Glomerular endothelial cell (primary cell): ENCODE results near the gene ZNF394. TPM values are rescaled to one million over a fixed set of nuclear protein-coding genes. Genes with fewer than 3 reads are reported as not detected.

ENCODE experiments used
- DNase-seq: peaks from one replicate; pipeline ENCODE4 v3.0.0-alpha.2; 2011; ENCODE audit warnings: low read depth, low spot score; ENCODE audit errors: extremely low read depth
- total RNA-seq: library from RNA; depleted of rRNA; stranded (reverse); fragments of >200 nt; gene quantifications from 2 replicates; pipeline ENCODE4 v1.2.3, GENCODE V29; 2015

ZNF394 gene
- total RNA-seq, 1 donor from 2014 or later: 39.2 TPM

GRCh38 chr7:99497766-99498545 lies 2.1 kb downstream of the ZNF394 start:
- DNase-seq: no peak

- no peak for DNase-seq
These were observed 6.3 kb downstream of the ZNF394 start for GRCh38 chr7:99493823-99494222.

GRCh38 chr7:99490878-99491277 lies 9.2 kb downstream of the ZNF394 start:
- DNase-seq: no peak

- no peak for DNase-seq
These were observed 10.8 kb downstream of the ZNF394 start for GRCh38 chr7:99489235-99489634.

- no peak for DNase-seq
These were observed 15.0 kb downstream of the ZNF394 start for GRCh38 chr7:99485094-99485493.

- no peak for DNase-seq
These were observed 21.3 kb downstream of the ZNF394 start for GRCh38 chr7:99478464-99479440.

GRCh38 chr7:99476107-99476506 lies 24.0 kb downstream of the ZNF394 start:
- no peak for DNase-seq

- peak; percentile 52 for DNase-seq
These were observed 26.8 kb downstream of the ZNF394 start for GRCh38 chr7:99473315-99473596.

GRCh38 chr7:99472561-99473314 lies 27.3 kb downstream of the ZNF394 start, which contains the start of gene ZNF789:
ZNF789 (plus strand) TSS chr7:99472890; CDS start chr7:99476457, 3,567 bp downstream.
- peak; percentile 71 for DNase-seq

GRCh38 chr7:99469381-99470065 lies 30.6 kb downstream of the ZNF394 start:
- no peak for DNase-seq

GRCh38 chr7:99468336-99468918 lies 31.7 kb downstream of the ZNF394 start:
- DNase-seq: no peak

GRCh38 chr7:99465421-99465768 lies 34.7 kb downstream of the ZNF394 start:
- no peak for DNase-seq

GRCh38 chr7:99461221-99461620 lies 38.9 kb downstream of the ZNF394 start:
- no peak for DNase-seq

- no peak for DNase-seq
These were observed 39.4 kb downstream of the ZNF394 start for GRCh38 chr7:99460651-99461050.

GRCh38 chr7:99459087-99459486 lies 41.0 kb downstream of the ZNF394 start:
- no peak for DNase-seq

- DNase-seq: no peak
These were observed 42.2 kb downstream of the ZNF394 start for GRCh38 chr7:99457650-99458493.

- DNase-seq: no peak
These were observed 42.9 kb downstream of the ZNF394 start for GRCh38 chr7:99457050-99457649.

GRCh38 chr7:99456288-99456687 lies 43.8 kb downstream of the ZNF394 start:
- no peak for DNase-seq

GRCh38 chr7:99455874-99456273 lies 44.2 kb downstream of the ZNF394 start:
- no peak for DNase-seq
